ENCODE measurements around the gene GPM6B.

- TF ChIP-seq POLR2A (IDR thresholded peaks at IDR 0.05; ENCODE audit: low read length): no peak
- no peak for TF ChIP-seq GATA1 (IDR thresholded peaks at IDR 0.05; ENCODE audit: low read depth, low read length)
Measured at GRCh38 chrX:13759152-13759718, 57.7 kb downstream of the GPM6B start.
